WTC11 (cell line): ENCODE results near the gene AVPR2. TPM values are rescaled to one million over a fixed set of nuclear protein-coding genes. Genes with fewer than 3 reads are reported as not detected.

Experiments
- ATAC-seq: fragments of 200-7000 bp; cut with Tn5 transposase; 2 replicates; pipeline ENCODE4 v1.10.0; 2021; ENCODE audit warnings: mild to moderate bottlenecking, moderate library complexity
- CTCF ChIA-PET: fragments of 300-600 bp; sonication (Branson Sonifier 250); formaldehyde crosslinking; loops from one replicate; lab custom pipeline; 2021; ENCODE audit warnings: antibody characterized with exemption; lab: Charles Lee
- POLR2A ChIA-PET: fragments of 350-600 bp; sonication (Branson Sonifier 250); formaldehyde crosslinking; loops from one replicate; lab custom pipeline; 2021; ENCODE audit warnings: antibody characterized with exemption; lab: Charles Lee
- DNase-seq: peaks from one replicate; pipeline ENCODE4 v3.0.0; 2021; ENCODE audit warnings: low spot score
- H3K27ac Mint-ChIP-seq: 2 replicates; pipeline ENCODE4 v1.8.0; 2021; ENCODE audit warnings: mixed read lengths
- H3K27me3 Mint-ChIP-seq: 2 replicates; pipeline ENCODE4 v1.8.0; 2021; ENCODE audit warnings: low read depth, mild to moderate bottlenecking, moderate library complexity, mixed read lengths
- H3K36me3 Mint-ChIP-seq: 2 replicates; pipeline ENCODE4 v1.8.0; 2021; ENCODE audit warnings: mixed read lengths
- H3K4me1 Mint-ChIP-seq: 2 replicates; pipeline ENCODE4 v1.8.0; 2022; ENCODE audit warnings: mixed read lengths
- H3K4me3 Mint-ChIP-seq: 2 replicates; pipeline ENCODE4 v1.8.0; 2021; ENCODE audit warnings: mild to moderate bottlenecking, moderate library complexity, mixed read lengths
- H3K9me3 Mint-ChIP-seq: 2 replicates; pipeline ENCODE4 v1.8.0; 2021; ENCODE audit warnings: mixed read lengths
- CREM ChIP-seq: sonication (generic); formaldehyde crosslinking; IDR thresholded peaks from 2 replicates; pipeline ENCODE4 v1.8.1; 2022; ENCODE audit warnings: mild to moderate bottlenecking, missing genetic modification reagents, moderate library complexity
- EMX1 ChIP-seq: fragments of 250-450 bp; sonication (Bioruptor Pico); IDR thresholded peaks from 2 replicates; pipeline ENCODE4 v1.8.0; 2021; ENCODE audit warnings: mild to moderate bottlenecking
- IRF2 ChIP-seq: sonication (generic); formaldehyde crosslinking; IDR thresholded peaks from 2 replicates; pipeline ENCODE4 v1.8.0; 2022; ENCODE audit warnings: low read depth, missing genetic modification reagents, borderline replicate concordance
- SMAD3 ChIP-seq: sonication (generic); formaldehyde crosslinking; IDR thresholded peaks from 2 replicates; pipeline ENCODE4 v1.8.0; 2022; ENCODE audit warnings: missing genetic modification reagents, mild to moderate bottlenecking, borderline replicate concordance
- SOX15 ChIP-seq: fragments of 250-450 bp; sonication (Bioruptor Pico); IDR thresholded peaks from 2 replicates; pipeline ENCODE4 v1.9.0; 2021; ENCODE audit warnings: mild to moderate bottlenecking
- ZBTB21 ChIP-seq: sonication (generic); formaldehyde crosslinking; IDR thresholded peaks from 2 replicates; pipeline ENCODE4 v1.8.1; 2023; ENCODE audit warnings: mild to moderate bottlenecking, missing genetic modification reagents, borderline replicate concordance
- ZNF138 ChIP-seq: sonication (generic); formaldehyde crosslinking; conservative IDR thresholded peaks from 2 replicates; pipeline ENCODE4 v1.8.1; 2022; ENCODE audit warnings: mild to moderate bottlenecking, moderate library complexity, missing genetic modification reagents
- ZNF423 ChIP-seq: fragments of 250-450 bp; sonication (Bioruptor Pico); IDR thresholded peaks from 2 replicates; pipeline ENCODE4 v2.1.2; 2022; ENCODE audit warnings: mild to moderate bottlenecking, moderate library complexity
- total RNA-seq: library from RNA; stranded (reverse); gene quantifications from 3 replicates; pipeline ENCODE4 v1.2.3, GENCODE V29; 2021
- TF ChIP-seq, protein P1 (sequence below): sonication (generic); formaldehyde crosslinking; IDR thresholded peaks from 2 replicates; pipeline ENCODE4 v1.8.0; 2022; ENCODE audit warnings: missing genetic modification reagents
- TF ChIP-seq, protein P2 (sequence below): sonication (generic); formaldehyde crosslinking; IDR thresholded peaks from 2 replicates; pipeline ENCODE4 v1.8.1; 2023; ENCODE audit warnings: mild to moderate bottlenecking, missing genetic modification reagents, moderate library complexity
- TF ChIP-seq, protein P3 (sequence below): fragments of 250-450 bp; sonication (Bioruptor Pico); IDR thresholded peaks from 2 replicates; pipeline ENCODE4 v2.1.2; 2022; ENCODE audit warnings: mild to moderate bottlenecking, moderate library complexity
- TF ChIP-seq, protein P4 (sequence below): fragments of 250-450 bp; sonication (Bioruptor Pico); IDR thresholded peaks from 2 replicates; pipeline ENCODE4 v1.8.0; 2021; ENCODE audit warnings: mild to moderate bottlenecking
- TF ChIP-seq, protein P5 (sequence below): sonication (generic); formaldehyde crosslinking; IDR thresholded peaks from 2 replicates; pipeline ENCODE4 v1.8.0; 2022; ENCODE audit warnings: mild to moderate bottlenecking, missing genetic modification reagents

Gene AVPR2
- total RNA-seq, 1 experiment from 2014 or later, result 0.11 TPM

DNA sequence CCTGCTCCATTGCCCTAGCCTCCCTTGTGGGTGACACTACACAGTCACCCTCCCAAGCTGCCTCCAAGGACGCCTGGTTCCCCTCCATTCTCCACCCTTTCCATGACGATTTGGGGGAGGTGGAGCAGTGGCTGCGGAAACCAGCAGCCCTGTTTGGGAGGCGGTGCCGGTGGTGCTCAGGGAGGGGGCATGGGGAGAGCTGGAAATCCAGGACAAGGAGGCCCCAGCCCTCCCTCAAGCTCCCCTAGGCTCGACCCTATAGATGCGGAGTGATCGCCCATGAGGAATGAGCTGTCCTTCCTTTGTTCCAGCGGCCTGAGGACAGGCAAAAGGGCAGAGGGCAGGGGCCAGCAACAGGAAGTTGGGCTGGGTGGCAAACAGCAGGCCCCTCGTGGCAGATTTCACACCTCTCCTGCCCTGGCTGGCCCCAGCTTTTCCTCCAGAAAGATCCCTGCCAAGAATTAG, 43.6 kb downstream of the AVPR2 start:
- H3K4me1 Mint-ChIP-seq, result peaks cover 14% of the 10 kb centered on the region
- peak overlapping the region; percentile 89 for H3K27ac Mint-ChIP-seq
- ATAC-seq (no peak), DNase-seq (no peak)
- POLR2A ChIA-PET, result interaction anchor here (1.0 kb wide), 1 partner anchor 23 kb away, joined by 3 read pairs; the partner anchor contains the start of gene HCFC1
- H3K27me3 Mint-ChIP-seq, result no peaks in the 10 kb centered on the region
- H3K36me3 Mint-ChIP-seq, result peaks cover 18% of the 10 kb centered on the region
- CTCF ChIA-PET, result interaction anchor here (0.8 to 7.3 kb wide), 12 partner anchors 9 to 203 kb away, joined by 3 to 116 read pairs (median 6); partner anchors contain the start of genes ARHGAP4, L1CAM and SSR4
- H3K4me3 Mint-ChIP-seq, result no peak overlapping the region
- no peaks in the 10 kb centered on the region for H3K9me3 Mint-ChIP-seq
- TF ChIP-seq SOX15 (CRISPR knock-in tag), result no peak
- no peak for TF ChIP-seq ZBTB21 (CRISPR knock-in tag)
- TF ChIP-seq, protein P1, sequence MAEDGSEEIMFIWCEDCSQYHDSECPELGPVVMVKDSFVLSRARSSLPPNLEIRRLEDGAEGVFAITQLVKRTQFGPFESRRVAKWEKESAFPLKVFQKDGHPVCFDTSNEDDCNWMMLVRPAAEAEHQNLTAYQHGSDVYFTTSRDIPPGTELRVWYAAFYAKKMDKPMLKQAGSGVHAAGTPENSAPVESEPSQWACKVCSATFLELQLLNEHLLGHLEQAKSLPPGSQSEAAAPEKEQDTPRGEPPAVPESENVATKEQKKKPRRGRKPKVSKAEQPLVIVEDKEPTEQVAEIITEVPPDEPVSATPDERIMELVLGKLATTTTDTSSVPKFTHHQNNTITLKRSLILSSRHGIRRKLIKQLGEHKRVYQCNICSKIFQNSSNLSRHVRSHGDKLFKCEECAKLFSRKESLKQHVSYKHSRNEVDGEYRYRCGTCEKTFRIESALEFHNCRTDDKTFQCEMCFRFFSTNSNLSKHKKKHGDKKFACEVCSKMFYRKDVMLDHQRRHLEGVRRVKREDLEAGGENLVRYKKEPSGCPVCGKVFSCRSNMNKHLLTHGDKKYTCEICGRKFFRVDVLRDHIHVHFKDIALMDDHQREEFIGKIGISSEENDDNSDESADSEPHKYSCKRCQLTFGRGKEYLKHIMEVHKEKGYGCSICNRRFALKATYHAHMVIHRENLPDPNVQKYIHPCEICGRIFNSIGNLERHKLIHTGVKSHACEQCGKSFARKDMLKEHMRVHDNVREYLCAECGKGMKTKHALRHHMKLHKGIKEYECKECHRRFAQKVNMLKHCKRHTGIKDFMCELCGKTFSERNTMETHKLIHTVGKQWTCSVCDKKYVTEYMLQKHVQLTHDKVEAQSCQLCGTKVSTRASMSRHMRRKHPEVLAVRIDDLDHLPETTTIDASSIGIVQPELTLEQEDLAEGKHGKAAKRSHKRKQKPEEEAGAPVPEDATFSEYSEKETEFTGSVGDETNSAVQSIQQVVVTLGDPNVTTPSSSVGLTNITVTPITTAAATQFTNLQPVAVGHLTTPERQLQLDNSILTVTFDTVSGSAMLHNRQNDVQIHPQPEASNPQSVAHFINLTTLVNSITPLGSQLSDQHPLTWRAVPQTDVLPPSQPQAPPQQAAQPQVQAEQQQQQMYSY (CRISPR knock-in tag), result peak; percentile 65
- TF ChIP-seq, protein P2, sequence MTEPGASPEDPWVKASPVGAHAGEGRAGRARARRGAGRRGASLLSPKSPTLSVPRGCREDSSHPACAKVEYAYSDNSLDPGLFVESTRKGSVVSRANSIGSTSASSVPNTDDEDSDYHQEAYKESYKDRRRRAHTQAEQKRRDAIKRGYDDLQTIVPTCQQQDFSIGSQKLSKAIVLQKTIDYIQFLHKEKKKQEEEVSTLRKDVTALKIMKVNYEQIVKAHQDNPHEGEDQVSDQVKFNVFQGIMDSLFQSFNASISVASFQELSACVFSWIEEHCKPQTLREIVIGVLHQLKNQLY (CRISPR knock-in tag), result no peak
- TF ChIP-seq, protein P3, sequence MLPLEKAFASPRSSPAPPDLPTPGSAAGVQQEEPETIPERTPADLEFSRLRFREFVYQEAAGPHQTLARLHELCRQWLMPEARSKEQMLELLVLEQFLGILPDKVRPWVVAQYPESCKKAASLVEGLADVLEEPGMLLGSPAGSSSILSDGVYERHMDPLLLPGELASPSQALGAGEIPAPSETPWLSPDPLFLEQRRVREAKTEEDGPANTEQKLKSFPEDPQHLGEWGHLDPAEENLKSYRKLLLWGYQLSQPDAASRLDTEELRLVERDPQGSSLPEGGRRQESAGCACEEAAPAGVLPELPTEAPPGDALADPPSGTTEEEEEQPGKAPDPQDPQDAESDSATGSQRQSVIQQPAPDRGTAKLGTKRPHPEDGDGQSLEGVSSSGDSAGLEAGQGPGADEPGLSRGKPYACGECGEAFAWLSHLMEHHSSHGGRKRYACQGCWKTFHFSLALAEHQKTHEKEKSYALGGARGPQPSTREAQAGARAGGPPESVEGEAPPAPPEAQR (CRISPR knock-in tag), result no peak
- no peak for TF ChIP-seq ZNF138
- TF ChIP-seq SMAD3 (CRISPR knock-in tag), result no peak

DNA sequence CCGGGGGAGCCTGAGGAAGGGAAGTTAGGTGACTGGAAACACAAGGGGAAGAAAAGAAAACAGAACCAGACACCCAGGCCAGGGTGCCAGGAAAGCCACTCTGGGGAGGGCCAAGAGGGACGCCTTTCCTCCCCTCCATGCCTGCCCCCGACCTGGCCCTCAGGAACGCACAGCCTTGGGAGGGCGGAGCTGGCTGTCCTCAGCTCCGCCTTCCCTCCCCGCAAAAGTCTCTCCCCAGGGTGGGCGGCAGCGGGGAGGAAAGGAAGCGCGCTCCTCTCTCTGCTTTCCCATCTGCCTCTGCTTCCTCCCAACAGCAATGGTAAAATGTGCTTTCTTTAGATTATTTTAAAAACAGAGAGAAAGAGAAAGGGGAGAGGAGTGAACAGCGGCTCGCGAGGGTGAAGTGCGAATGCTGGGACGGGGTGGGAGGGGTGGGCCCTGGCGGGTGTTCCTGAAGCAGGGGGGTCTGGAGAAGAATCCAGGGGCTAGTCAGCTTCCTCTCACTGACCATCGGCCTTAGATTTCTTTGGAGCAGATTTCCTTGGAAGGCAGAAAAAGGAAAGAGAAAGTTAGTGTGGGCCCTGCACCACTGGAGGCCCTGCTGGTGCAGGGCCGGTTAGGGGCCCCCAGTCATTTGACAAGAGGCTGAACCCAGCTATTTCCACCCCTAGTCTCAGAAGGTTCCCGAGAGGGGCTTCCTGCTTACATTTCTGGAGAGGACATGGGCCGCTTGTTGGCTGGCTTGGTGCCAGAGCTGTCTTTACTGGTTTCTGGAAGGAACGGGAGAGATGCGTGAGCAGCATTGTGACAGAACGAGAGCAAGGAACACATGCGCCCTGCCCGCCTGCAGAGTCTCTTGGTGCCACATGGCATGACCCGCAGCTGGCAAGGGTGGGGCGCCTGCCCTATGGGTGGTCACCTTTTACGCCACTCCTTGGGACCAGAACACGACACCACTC, 44.7 kb downstream of the AVPR2 start:
- H3K4me3 Mint-ChIP-seq, result no peak overlapping the region
- no peaks in the 10 kb centered on the region for H3K9me3 Mint-ChIP-seq
- H3K36me3 Mint-ChIP-seq, result peaks cover 19% of the 10 kb centered on the region
- no peak for DNase-seq
- H3K4me1 Mint-ChIP-seq, result peaks cover 14% of the 10 kb centered on the region
- no peak for ATAC-seq
- ChIA-PET POLR2A (interaction anchor here (0.8 to 1.0 kb wide), 2 partner anchors 14 to 22 kb away, joined by 3 to 5 read pairs; partner anchors contain the start of gene NAA10), CTCF (interaction anchor here (1.3 to 7.3 kb wide), 5 partner anchors 10 to 63 kb away, joined by 4 to 116 read pairs (median 7); partner anchors contain the start of genes ARHGAP4 and L1CAM)
- H3K27me3 Mint-ChIP-seq, result no peaks in the 10 kb centered on the region
- H3K27ac Mint-ChIP-seq, result 0 out of 2 replicates have a peak overlapping the region, but pooled peaks have one; percentile 60
- TF ChIP-seq, protein P1 (CRISPR knock-in tag), result no peak
- no peak for TF ChIP-seq EMX1 (CRISPR knock-in tag)
- TF ChIP-seq, protein P4, sequence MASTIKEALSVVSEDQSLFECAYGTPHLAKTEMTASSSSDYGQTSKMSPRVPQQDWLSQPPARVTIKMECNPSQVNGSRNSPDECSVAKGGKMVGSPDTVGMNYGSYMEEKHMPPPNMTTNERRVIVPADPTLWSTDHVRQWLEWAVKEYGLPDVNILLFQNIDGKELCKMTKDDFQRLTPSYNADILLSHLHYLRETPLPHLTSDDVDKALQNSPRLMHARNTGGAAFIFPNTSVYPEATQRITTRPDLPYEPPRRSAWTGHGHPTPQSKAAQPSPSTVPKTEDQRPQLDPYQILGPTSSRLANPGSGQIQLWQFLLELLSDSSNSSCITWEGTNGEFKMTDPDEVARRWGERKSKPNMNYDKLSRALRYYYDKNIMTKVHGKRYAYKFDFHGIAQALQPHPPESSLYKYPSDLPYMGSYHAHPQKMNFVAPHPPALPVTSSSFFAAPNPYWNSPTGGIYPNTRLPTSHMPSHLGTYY (CRISPR knock-in tag), result no peak
- no peak for TF ChIP-seq CREM (CRISPR knock-in tag)
- TF ChIP-seq, protein P3 (CRISPR knock-in tag), result no peak
- TF ChIP-seq, protein P5, sequence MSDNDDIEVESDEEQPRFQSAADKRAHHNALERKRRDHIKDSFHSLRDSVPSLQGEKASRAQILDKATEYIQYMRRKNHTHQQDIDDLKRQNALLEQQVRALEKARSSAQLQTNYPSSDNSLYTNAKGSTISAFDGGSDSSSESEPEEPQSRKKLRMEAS (CRISPR knock-in tag), result no peak
- TF ChIP-seq IRF2, result no peak
- TF ChIP-seq ZNF423 (CRISPR knock-in tag), result no peak
